GM23338 (cell line): ENCODE data around the gene SALL2. TPM values are rescaled to one million over a fixed set of nuclear protein-coding genes. Genes with fewer than 3 reads are reported as not detected.
A peak's percentile ranks its signal among the peaks of the same experiment; 100 is the strongest.

Source experiments
- ATAC-seq: fragments of 200-7000 bp; cut with Tn5 transposase; 3 replicates; pipeline ENCODE4 v1.9.1; 2020
- DNase-seq: peaks from one replicate; pipeline ENCODE4 v3.0.0-alpha.2; 2015; ENCODE audit warnings: low spot score
- H2AFZ ChIP-seq: fragments of 200-600 bp; sonication (generic); 2 replicates; pipeline ENCODE4 v1.8.0; 2016; ENCODE audit warnings: antibody characterized with exemption, mild to moderate bottlenecking, moderate library complexity
- H3F3A ChIP-seq: fragments of 200-600 bp; sonication (generic); replicated peaks from 2 replicates; pipeline ENCODE4 v1.8.0; 2017; ENCODE audit warnings: antibody characterized with exemption, mixed run types, low read depth
- H3K27ac ChIP-seq: fragments of 200-600 bp; sonication (generic); 2 replicates; pipeline ENCODE4 v1.6.1; 2016; ENCODE audit warnings: low read depth
- H3K27me3 ChIP-seq: fragments of 200-600 bp; sonication (generic); 2 replicates; pipeline ENCODE4 v1.8.0; 2016; ENCODE audit warnings: mild to moderate bottlenecking, mixed run types, moderate library complexity; ENCODE audit not compliant: insufficient read depth
- H3K36me3 ChIP-seq: fragments of 200-600 bp; sonication (generic); 2 replicates; pipeline ENCODE4 v1.8.0; 2016; ENCODE audit warnings: mild to moderate bottlenecking; ENCODE audit not compliant: insufficient read depth
- H3K4me1 ChIP-seq: fragments of 200-600 bp; sonication (generic); 2 replicates; pipeline ENCODE4 v1.8.0; 2016; ENCODE audit warnings: mild to moderate bottlenecking, moderate library complexity; ENCODE audit not compliant: insufficient read depth
- H3K4me2 ChIP-seq: fragments of 200-600 bp; sonication (generic); 2 replicates; pipeline ENCODE4 v1.7.1; 2017; ENCODE audit warnings: mixed run types
- H3K4me3 ChIP-seq: fragments of 200-600 bp; sonication (generic); 2 replicates; pipeline ENCODE4 v1.6.1; 2016; ENCODE audit warnings: mixed run types
- H3K79me2 ChIP-seq: fragments of 200-600 bp; sonication (generic); replicated peaks from 2 replicates; pipeline ENCODE4 v1.8.0; 2017; ENCODE audit warnings: mild to moderate bottlenecking; ENCODE audit not compliant: insufficient read depth
- H3K9me2 ChIP-seq: fragments of 200-600 bp; sonication (generic); 2 replicates; pipeline ENCODE4 v1.8.0; 2017; ENCODE audit not compliant: insufficient read depth
- H4K20me1 ChIP-seq: fragments of 200-600 bp; sonication (generic); replicated peaks from 2 replicates; pipeline ENCODE4 v1.8.0; 2017; ENCODE audit warnings: mild to moderate bottlenecking; ENCODE audit not compliant: insufficient read depth
- H3K27ac Mint-ChIP-seq: 2 replicates; pipeline ENCODE4 v1.8.0; 2020; ENCODE audit warnings: inconsistent platforms, mild to moderate bottlenecking, moderate library complexity, mixed read lengths
- H3K27me3 Mint-ChIP-seq: 3 replicates; pipeline ENCODE4 v1.8.0; 2022; ENCODE audit warnings: low read depth, mild to moderate bottlenecking, moderate library complexity, mixed read lengths, inconsistent platforms; ENCODE audit not compliant: insufficient read depth, poor library complexity
- H3K36me3 Mint-ChIP-seq: 3 replicates; pipeline ENCODE4 v1.8.0; 2021; ENCODE audit warnings: low read depth, mild to moderate bottlenecking, inconsistent platforms, moderate library complexity, mixed read lengths
- H3K4me1 Mint-ChIP-seq: 3 replicates; pipeline ENCODE4 v1.8.0; 2020; ENCODE audit warnings: mild to moderate bottlenecking, inconsistent platforms, mixed read lengths
- H3K4me3 Mint-ChIP-seq: 3 replicates; pipeline ENCODE4 v1.8.0; 2021; ENCODE audit warnings: moderate library complexity, mild to moderate bottlenecking, inconsistent platforms, mixed read lengths
- H3K9me3 Mint-ChIP-seq: 3 replicates; pipeline ENCODE4 v1.8.0; 2020; ENCODE audit warnings: moderate library complexity, mild to moderate bottlenecking, inconsistent platforms, mixed read lengths
- CREB1 ChIP-seq: fragments of 250-450 bp; sonication (Bioruptor Pico); IDR thresholded peaks from 2 replicates; pipeline ENCODE4 v1.5.0; 2020; ENCODE audit warnings: low read depth, mild to moderate bottlenecking, moderate library complexity
- EZH2phosphoT487 ChIP-seq: fragments of 200-600 bp; sonication (generic); IDR thresholded peaks from one replicate; pipeline ENCODE4 v1.8.1; 2018; ENCODE audit warnings: antibody characterized with exemption; ENCODE audit not compliant: unreplicated experiment
- NANOG ChIP-seq: IDR thresholded peaks from 2 replicates; pipeline ENCODE4 v1.6.1; 2016; ENCODE audit warnings: antibody characterized with exemption, borderline replicate concordance
- STAT1 ChIP-seq: IDR thresholded peaks from one replicate; pipeline ENCODE4 v1.6.1; 2016; ENCODE audit warnings: antibody characterized with exemption; ENCODE audit not compliant: unreplicated experiment
- ZNF331 ChIP-seq: fragments of 250-450 bp; sonication (Bioruptor Pico); IDR thresholded peaks from 2 replicates; pipeline ENCODE4 v1.5.0; 2020; ENCODE audit warnings: low read depth, mild to moderate bottlenecking, moderate library complexity
- polyA plus RNA-seq: library from polyadenylated mRNA; unstranded; fragments of >200 nt; fragmentation: Nextera tagmentation; extraction: Ambion mirVana; gene quantifications from 2 replicates; pipeline ENCODE4 v1.2.1, GENCODE V29; 2016
- total RNA-seq: library from RNA; depleted of rRNA; stranded (reverse); fragments of >200 nt; shearing (Covaris generic); gene quantifications from 2 replicates; pipeline ENCODE4 v1.2.3, GENCODE V29; 2014
- TF ChIP-seq, protein P1 (sequence below): IDR thresholded peaks from 2 replicates; pipeline ENCODE4 v1.6.1; 2016; ENCODE audit warnings: antibody characterized with exemption
- TF ChIP-seq, protein P2 (sequence below), 2 experiments: fragments of 200-600 bp in 1 of 2; sonication (generic) in 1 of 2; conservative IDR thresholded peaks; 2 replicates each; pipeline versions ENCODE4 v1.5.1 to v1.6.1; 2016 to 2017; ENCODE audit warnings: antibody characterized with exemption in 2 of 2, low read depth in 2 of 2, mild to moderate bottlenecking in 2 of 2, moderate library complexity in 1 of 2
- TF ChIP-seq, protein P3 (sequence below): IDR thresholded peaks from one replicate; pipeline ENCODE4 v1.6.1; 2018; ENCODE audit warnings: antibody characterized with exemption; ENCODE audit not compliant: unreplicated experiment
- TF ChIP-seq, protein P4 (sequence below): fragments of 250-450 bp; sonication (Bioruptor Pico); IDR thresholded peaks from 2 replicates; pipeline ENCODE4 v1.5.0; 2020; ENCODE audit warnings: mild to moderate bottlenecking, moderate library complexity

The SALL2 gene
- total and polyA plus RNA-seq, 2 experiments from 2014 or later: 121 to 281 TPM

DNA sequence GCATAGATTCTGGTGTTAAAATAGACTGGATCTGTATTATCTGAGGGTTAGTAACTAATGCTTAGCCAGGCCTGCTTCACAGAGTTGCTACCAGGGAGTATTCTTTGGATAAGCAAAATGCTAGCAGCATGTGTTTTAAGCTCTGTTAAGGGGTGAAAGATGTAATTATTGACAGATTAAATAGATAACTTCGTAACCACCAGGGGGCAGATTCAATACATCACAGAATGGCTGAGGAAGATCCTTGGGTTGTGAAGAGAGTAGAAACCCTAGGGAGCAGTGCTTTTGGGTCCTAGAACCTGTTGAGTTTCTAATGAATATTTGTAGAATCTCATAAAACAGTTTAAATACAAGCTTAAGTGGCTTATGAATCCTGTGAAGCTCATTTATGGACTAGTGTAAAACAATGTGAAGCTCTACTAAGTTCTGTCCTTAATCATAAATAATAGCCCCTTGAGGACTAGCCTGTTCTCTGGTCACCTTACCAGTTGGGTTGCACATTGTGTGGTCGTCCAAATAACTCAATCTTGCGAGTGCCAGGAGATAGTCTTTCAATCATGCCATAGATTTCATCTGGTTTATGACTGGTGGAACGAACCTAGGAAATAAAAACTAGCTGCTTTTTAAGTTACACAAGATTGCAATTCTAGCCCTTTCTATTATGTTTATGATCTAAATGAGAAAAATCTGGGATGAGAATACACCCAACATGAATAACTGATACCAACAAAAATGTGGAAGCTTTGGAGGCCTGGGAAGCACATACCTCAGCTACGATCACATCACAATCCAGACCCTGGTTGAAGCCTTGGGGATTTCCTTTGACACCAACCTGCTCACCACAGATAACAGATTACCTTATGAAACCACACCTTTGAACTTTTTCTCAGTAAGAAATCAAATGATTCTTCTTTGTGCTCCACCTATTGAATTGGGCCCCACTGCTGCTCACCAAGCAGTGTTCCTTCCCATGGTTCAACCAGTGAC lies 27.3 kb downstream of the SALL2 start (continued):
- TF ChIP-seq, protein P1, sequence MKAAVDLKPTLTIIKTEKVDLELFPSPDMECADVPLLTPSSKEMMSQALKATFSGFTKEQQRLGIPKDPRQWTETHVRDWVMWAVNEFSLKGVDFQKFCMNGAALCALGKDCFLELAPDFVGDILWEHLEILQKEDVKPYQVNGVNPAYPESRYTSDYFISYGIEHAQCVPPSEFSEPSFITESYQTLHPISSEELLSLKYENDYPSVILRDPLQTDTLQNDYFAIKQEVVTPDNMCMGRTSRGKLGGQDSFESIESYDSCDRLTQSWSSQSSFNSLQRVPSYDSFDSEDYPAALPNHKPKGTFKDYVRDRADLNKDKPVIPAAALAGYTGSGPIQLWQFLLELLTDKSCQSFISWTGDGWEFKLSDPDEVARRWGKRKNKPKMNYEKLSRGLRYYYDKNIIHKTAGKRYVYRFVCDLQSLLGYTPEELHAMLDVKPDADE: no peak

DNA sequence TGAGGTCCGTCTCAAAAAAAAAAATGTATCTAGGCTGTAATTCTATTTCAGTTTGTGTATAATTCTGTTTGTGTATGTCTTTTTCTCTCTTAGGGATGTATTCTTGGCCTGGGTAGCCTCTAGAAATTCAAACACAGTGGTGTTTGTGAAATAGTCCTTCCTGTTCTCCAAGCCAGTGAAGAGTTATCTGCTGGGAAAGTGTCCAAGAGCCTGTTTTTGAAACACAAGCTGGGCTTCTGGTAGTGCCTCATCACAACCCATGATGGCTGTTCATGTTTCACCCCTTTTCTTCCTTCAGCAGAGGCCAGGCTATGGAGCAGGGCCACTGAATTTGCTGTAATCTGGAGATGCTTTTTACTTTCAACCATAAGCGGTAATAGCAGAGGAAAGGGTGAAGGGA lies 29.7 kb downstream of the SALL2 start:
- H3K9me2 ChIP-seq: no peaks in the 10 kb centered on the region
- peaks cover 3% of the 10 kb centered on the region for H3K27me3 Mint-ChIP-seq
- H3F3A ChIP-seq: peaks cover 19% of the 10 kb centered on the region; the same call in 1 of the 2 replicates
- H3K4me1 ChIP-seq: peaks cover 12% of the 10 kb centered on the region
- DNase-seq: no peak
- H3K4me2 ChIP-seq: no peak overlapping the region
- peak overlapping the region; percentile 24; the same call in 1 of the 2 replicates for H3K27ac Mint-ChIP-seq
- peaks cover 33% of the 10 kb centered on the region for H3K4me1 Mint-ChIP-seq
- ATAC-seq: no peak
- no peaks in the 10 kb centered on the region for H4K20me1 ChIP-seq
- no peaks in the 10 kb centered on the region for H3K9me3 Mint-ChIP-seq
- H3K79me2 ChIP-seq: no peaks in the 10 kb centered on the region
- no peak overlapping the region for H2AFZ ChIP-seq
- H3K36me3 ChIP-seq: peaks cover 55% of the 10 kb centered on the region
- no peak overlapping the region for H3K4me3 Mint-ChIP-seq
- H3K4me3 ChIP-seq: no peak overlapping the region
- peaks cover 94% of the 10 kb centered on the region for H3K36me3 Mint-ChIP-seq
- H3K27ac ChIP-seq: peak overlapping the region; percentile 61
- no peaks in the 10 kb centered on the region for H3K27me3 ChIP-seq
- TF ChIP-seq ZNF331 (CRISPR knock-in tag) (no peak), EZH2phosphoT487 (no peak), CREB1 (CRISPR knock-in tag) (no peak), STAT1 (no peak), NANOG (no peak)
- TF ChIP-seq, protein P1: no peak
- TF ChIP-seq, protein P2, sequence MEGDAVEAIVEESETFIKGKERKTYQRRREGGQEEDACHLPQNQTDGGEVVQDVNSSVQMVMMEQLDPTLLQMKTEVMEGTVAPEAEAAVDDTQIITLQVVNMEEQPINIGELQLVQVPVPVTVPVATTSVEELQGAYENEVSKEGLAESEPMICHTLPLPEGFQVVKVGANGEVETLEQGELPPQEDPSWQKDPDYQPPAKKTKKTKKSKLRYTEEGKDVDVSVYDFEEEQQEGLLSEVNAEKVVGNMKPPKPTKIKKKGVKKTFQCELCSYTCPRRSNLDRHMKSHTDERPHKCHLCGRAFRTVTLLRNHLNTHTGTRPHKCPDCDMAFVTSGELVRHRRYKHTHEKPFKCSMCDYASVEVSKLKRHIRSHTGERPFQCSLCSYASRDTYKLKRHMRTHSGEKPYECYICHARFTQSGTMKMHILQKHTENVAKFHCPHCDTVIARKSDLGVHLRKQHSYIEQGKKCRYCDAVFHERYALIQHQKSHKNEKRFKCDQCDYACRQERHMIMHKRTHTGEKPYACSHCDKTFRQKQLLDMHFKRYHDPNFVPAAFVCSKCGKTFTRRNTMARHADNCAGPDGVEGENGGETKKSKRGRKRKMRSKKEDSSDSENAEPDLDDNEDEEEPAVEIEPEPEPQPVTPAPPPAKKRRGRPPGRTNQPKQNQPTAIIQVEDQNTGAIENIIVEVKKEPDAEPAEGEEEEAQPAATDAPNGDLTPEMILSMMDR (conservative IDR thresholded peaks at IDR 0.05; ENCODE audit: low read depth in 2 of 2): no peak
- TF ChIP-seq, protein P3, sequence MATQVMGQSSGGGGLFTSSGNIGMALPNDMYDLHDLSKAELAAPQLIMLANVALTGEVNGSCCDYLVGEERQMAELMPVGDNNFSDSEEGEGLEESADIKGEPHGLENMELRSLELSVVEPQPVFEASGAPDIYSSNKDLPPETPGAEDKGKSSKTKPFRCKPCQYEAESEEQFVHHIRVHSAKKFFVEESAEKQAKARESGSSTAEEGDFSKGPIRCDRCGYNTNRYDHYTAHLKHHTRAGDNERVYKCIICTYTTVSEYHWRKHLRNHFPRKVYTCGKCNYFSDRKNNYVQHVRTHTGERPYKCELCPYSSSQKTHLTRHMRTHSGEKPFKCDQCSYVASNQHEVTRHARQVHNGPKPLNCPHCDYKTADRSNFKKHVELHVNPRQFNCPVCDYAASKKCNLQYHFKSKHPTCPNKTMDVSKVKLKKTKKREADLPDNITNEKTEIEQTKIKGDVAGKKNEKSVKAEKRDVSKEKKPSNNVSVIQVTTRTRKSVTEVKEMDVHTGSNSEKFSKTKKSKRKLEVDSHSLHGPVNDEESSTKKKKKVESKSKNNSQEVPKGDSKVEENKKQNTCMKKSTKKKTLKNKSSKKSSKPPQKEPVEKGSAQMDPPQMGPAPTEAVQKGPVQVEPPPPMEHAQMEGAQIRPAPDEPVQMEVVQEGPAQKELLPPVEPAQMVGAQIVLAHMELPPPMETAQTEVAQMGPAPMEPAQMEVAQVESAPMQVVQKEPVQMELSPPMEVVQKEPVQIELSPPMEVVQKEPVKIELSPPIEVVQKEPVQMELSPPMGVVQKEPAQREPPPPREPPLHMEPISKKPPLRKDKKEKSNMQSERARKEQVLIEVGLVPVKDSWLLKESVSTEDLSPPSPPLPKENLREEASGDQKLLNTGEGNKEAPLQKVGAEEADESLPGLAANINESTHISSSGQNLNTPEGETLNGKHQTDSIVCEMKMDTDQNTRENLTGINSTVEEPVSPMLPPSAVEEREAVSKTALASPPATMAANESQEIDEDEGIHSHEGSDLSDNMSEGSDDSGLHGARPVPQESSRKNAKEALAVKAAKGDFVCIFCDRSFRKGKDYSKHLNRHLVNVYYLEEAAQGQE: no peak
- TF ChIP-seq, protein P4, sequence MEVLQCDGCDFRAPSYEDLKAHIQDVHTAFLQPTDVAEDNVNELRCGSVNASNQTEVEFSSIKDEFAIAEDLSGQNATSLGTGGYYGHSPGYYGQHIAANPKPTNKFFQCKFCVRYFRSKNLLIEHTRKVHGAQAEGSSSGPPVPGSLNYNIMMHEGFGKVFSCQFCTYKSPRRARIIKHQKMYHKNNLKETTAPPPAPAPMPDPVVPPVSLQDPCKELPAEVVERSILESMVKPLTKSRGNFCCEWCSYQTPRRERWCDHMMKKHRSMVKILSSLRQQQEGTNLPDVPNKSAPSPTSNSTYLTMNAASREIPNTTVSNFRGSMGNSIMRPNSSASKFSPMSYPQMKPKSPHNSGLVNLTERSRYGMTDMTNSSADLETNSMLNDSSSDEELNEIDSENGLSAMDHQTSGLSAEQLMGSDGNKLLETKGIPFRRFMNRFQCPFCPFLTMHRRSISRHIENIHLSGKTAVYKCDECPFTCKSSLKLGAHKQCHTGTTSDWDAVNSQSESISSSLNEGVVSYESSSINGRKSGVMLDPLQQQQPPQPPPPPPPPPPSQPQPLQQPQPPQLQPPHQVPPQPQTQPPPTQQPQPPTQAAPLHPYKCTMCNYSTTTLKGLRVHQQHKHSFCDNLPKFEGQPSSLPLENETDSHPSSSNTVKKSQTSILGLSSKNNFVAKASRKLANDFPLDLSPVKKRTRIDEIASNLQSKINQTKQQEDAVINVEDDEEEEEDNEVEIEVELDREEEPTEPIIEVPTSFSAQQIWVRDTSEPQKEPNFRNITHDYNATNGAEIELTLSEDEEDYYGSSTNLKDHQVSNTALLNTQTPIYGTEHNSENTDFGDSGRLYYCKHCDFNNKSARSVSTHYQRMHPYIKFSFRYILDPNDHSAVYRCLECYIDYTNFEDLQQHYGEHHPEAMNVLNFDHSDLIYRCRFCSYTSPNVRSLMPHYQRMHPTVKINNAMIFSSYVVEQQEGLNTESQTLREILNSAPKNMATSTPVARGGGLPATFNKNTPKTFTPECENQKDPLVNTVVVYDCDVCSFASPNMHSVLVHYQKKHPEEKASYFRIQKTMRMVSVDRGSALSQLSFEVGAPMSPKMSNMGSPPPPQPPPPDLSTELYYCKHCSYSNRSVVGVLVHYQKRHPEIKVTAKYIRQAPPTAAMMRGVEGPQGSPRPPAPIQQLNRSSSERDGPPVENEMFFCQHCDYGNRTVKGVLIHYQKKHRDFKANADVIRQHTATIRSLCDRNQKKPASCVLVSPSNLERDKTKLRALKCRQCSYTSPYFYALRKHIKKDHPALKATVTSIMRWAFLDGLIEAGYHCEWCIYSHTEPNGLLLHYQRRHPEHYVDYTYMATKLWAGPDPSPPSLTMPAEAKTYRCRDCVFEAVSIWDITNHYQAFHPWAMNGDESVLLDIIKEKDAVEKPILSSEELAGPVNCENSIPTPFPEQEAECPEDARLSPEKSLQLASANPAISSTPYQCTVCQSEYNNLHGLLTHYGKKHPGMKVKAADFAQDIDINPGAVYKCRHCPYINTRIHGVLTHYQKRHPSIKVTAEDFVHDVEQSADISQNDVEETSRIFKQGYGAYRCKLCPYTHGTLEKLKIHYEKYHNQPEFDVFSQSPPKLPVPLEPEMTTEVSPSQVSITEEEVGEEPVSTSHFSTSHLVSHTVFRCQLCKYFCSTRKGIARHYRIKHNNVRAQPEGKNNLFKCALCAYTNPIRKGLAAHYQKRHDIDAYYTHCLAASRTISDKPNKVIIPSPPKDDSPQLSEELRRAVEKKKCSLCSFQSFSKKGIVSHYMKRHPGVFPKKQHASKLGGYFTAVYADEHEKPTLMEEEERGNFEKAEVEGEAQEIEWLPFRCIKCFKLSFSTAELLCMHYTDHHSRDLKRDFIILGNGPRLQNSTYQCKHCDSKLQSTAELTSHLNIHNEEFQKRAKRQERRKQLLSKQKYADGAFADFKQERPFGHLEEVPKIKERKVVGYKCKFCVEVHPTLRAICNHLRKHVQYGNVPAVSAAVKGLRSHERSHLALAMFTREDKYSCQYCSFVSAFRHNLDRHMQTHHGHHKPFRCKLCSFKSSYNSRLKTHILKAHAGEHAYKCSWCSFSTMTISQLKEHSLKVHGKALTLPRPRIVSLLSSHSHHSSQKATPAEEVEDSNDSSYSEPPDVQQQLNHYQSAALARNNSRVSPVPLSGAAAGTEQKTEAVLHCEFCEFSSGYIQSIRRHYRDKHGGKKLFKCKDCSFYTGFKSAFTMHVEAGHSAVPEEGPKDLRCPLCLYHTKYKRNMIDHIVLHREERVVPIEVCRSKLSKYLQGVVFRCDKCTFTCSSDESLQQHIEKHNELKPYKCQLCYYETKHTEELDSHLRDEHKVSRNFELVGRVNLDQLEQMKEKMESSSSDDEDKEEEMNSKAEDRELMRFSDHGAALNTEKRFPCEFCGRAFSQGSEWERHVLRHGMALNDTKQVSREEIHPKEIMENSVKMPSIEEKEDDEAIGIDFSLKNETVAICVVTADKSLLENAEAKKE (CRISPR knock-in tag): no peak
